NCI-H345 treated with DMSO at 0.1 percent for 48 hours (cell line): ENCODE data around the gene ADAD2.

Experiments
- DNase-seq: peaks from one replicate; lab custom pipeline; 2025; ENCODE audit not compliant: unreplicated experiment; lab: John Stamatoyannopoulos, UW

Gene ADAD2

DNA sequence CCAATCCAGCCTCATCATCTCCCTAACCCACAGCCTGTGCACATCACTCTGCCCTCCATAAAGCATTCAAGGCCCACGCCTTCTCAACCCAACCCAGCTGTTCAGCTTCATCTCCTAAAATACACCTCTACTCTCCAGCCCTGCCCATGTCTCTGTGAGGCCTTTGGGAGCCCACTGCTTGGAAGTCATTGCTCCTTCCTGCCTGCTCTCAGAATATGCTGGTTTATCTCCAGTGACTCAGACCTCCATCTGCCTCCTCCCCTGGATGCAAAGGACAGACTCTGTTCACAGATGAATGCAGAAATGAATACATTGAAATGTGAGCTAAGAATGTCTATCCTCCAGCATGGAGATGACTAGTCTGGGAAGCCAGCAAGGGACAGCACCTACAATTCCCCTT lies 29.9 kb downstream of the ADAD2 start:
- no peak for DNase-seq

DNA sequence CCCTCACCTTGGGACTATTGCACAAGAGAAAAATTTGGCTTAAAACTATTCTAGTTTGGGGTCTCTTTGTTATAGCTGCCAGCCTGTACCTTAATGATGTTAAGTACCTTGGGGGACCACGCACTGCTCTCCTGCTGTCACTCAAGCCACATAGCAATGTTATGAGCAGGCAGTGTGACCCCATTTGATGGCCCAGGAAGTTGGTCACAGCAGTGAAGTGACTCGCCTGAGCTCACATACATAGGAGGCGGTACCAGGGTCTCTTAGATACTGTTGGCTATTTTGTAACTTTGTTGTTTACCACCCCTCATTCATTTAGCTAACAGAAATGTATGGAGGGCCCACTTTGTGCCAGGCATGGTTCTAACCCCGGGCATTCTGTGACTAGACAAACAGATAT lies 32.5 kb downstream of the ADAD2 start:
- DNase-seq = no peak

DNA sequence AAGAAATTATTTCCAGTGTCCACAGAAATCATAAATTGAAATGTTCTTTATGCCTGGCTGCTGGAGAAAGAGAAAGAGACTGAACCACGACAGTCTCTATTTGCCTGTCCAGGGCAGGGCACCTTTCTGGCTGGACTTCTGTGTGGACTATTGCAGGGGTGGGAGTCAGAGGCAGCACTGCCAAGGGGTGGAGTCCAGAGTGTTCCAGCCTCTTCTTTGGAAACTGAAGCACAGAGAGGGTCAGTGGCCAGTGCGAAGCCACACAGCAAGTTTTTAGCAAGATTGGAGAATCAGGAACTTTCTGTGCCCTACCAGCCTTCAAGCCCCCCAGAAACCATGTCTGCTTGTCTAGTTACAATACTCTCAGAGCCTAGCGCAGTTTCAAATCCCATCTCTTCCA lies 33.6 kb downstream of the ADAD2 start:
- no peak for DNase-seq

DNA sequence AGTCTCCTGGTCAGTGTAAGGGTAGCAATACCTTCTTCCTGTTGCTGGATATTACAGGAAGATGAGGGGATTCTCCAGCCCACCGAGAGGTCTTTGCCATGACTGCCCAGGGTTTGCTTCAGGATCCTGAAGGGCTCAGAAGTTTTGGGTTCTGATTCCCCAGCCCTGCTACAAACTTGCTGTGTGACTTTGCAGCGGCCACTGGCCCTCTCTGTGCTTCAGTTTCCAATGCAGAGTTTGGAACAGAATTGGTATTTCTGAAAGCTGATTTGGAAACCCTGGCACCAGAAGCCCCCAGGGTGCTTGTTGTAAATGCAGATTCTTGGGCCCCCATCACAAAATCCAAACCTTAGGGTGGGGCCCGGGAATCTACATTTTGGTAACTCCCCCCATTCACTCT lies 34.2 kb downstream of the ADAD2 start:
- DNase-seq = no peak

DNA sequence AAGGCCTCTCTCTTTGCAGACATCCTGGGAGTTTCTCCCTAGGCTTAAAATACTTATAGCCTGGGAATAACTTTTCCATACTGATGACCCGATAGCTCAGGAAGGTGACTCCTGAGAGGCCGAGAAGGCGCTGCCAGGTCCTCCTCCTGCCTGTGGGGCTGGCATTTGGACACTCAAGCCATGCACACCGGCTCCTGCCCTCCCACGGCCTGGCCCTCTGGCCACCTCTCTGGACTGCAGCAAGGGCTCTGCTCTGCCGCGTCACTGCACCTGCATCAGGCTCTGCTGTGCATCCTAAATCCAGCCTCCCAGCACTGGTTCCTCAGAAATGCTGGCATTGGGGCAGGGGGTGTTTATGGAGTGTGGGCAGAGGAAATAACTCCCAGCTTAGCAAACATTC lies 34.6 kb downstream of the ADAD2 start:
- no peak for DNase-seq

DNA sequence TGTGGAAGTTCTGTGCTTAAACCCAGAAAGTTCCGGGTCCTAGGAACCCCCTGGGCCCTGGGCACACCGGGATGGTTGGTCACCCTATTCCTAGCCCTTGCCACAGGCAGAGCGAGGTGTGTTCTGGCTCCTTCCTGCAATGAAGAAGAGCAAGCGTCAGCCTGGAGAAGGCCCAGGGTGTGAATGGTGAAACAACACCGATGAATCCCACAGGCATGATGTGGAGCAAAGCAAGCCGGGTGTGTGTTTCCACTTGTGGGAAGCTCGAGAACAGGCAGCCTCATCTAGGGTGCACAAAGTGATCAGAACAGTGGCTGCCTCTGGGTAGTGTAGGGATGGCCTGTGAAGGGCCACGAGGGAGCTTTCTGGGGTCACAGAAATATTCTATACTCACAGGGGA lies 35.1 kb downstream of the ADAD2 start:
- DNase-seq = no peak

DNA sequence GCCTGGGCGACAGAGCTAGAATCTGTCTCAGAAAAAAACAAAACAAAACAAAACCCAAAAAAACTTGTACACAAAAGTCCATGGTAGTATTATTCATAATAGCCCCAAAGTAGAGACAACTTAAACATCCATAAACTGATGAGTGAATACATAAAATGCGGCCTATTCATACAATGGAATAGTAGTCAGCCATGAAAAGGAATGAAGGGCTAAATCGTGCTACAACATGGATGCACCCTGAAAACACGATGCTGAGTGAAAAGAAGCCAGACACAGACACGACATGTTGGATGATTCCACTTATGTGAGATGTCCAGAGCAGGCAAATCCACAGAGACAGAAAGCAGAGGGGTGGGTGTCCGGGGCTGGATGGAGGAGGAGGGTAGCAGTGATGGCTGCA lies 36.6 kb downstream of the ADAD2 start:
- no peak for DNase-seq

DNA sequence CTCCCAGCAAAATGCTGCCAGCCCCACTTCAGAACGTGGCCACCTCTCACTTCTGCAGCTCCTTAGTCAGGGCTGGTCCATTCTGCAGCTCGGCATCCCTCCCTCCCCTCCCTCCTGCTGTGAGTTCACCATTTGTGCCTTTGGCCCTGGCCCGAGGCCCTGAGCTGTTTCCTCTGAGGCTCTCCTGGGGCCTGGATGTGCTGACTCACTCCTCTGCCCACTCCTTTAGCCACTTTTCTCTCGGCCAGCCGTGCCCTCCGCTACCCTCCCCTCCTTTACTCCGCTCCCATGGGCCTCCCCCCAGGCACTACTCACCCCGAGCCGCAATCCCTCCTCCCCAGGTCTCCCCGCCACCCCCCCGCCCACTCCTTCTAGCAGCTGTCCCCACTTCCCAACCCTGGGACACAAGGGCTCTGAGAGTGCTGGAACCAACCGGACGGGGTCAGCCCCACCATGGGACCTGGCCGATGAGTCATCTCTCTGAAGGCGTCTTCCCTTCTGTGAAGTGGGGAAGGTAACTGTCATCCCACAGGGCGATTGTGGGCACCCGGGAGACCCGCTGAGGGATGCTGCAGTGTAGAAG lies 37.4 kb downstream of the ADAD2 start:
- no peak for DNase-seq

DNA sequence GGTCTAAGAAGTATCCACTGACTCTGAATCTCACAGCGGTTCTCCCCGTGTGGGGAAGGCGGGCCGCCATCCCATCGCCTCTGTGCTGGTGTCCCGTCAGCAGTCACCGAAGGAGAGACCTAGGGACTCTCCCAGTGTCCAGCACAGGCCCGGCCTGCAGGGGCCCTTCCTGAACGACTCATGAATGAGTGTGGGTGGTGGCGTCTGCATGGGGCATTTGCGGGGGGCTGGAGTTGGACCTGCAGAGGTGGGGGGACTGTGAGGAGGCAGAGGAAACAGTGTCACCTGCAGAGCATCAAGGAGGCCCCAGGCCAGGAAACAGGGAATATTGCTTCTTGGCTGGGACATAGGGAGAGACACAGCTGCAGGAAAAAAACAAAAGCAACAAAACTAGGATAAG lies 38.5 kb downstream of the ADAD2 start:
- no peak for DNase-seq

DNA sequence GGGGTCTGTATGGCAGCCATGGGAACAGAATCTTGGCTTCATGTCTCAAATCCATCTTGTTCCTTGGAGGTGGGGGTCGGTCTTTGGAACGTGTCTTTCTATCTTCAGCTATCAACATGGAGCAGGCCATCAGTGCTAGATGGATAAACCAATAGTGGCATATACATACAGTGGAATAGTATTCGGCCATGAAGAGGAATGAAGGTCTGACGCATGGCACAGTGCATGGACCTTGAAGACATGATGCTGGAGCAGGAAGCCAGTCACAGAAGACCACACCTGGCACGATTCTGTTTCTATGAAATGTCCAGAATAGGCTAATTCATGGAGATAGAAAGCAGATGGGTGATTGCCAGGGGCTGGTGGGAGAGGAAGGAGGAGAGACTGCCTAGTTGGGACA lies 41.1 kb downstream of the ADAD2 start:
- DNase-seq = no peak

DNA sequence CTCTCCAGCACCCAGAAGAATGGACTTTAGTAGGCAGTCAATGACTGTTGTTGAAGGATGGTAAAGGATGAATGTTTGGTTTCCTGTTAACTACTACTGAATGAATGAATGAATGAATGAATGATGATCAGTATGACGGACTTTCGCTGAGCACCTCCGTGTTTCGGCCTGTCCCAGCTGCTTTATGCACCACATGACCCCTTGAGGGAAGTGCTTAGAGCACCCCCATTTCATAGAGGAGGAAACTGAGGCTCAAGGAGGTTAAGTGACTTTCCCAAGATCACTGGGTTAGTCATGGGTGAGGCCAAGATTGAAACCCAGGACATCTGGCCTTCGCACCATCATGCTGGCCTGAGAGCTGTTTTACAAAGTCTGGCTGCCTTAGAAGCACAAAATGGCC lies 42.0 kb downstream of the ADAD2 start:
- no peak for DNase-seq

DNA sequence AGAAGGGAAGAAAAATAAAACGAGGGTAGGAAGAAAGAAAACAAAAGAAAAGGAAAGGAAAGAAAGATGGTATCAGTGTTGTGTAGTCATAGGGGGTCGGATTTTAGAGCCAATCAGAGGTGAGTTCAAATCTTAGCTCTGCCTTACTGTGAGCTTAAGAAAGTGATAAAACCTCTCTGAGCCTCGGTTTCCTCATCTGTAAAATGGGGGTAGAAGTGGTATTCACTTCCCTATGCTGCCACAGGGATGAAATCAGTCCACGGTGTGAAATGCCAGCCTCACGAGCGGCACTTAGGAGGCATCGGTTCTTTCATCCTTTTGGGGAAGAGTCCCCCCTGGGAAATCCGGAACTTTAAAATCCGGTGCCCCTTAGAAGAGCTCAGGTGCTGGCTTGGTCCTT lies 42.8 kb downstream of the ADAD2 start:
- DNase-seq = no peak

DNA sequence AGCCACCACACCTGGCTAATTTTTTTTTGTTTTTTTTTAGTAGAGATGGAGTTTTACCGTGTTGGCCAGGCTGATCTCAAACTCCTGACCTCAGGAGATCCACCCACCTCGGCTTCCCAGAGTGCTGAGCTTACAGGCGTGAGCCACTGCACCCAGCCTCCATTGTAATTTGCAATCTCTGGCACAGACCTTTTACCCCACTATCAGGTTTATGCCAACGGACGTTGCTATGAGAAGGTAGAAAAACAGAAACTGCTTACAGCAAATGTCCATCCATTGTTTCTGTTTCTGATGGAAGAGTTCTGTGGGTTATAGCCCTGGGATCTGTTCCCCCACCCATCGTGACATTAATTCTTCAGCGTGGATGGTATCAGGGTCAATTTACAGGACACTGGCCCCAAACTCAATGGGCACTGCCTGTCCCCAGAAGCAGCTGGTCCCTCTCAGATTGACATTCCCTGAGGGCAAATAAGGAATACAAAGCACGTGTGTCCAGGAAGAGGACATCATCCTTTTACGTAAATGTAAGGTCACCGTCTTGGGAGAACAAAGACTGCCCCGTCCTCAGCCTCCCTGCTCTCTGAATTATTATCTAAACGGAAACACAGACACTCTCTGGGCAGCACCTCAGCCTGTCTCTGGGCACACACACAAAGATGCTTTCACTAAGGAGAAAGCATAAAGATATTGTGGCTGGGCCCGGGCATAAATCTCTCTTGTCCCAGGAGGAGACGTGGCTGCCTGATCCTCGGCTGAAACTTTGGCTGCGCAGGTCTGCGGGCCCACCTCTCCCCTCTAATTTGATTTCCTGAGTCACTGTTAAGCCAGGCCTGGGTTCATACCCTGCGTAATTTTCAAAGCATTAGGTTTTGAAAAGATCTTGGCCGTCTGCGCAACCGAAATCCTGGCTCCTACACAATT lies 43.6 kb downstream of the ADAD2 start:
- DNase-seq = no peak

DNA sequence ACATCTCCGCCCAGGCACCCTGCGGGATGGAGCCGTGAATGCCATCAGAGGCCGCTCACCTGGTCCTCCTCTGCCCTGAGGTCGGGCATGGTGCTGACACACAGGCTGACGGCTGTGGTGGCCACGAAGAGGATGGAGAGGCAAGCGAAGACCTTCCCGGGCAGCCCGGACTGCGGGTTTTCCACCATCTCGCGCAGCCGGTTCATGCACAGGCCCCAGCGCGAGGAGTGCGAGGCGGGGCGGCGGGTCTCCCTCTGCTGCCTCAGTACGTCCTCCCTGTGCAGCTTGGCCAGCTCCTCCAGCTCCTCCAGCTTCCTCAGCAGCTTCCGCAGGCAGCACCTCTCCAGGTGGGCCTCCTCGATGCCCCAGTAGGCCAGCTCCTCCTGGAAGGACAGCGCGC lies 45.7 kb downstream of the ADAD2 start:
- DNase-seq = no peak

DNA sequence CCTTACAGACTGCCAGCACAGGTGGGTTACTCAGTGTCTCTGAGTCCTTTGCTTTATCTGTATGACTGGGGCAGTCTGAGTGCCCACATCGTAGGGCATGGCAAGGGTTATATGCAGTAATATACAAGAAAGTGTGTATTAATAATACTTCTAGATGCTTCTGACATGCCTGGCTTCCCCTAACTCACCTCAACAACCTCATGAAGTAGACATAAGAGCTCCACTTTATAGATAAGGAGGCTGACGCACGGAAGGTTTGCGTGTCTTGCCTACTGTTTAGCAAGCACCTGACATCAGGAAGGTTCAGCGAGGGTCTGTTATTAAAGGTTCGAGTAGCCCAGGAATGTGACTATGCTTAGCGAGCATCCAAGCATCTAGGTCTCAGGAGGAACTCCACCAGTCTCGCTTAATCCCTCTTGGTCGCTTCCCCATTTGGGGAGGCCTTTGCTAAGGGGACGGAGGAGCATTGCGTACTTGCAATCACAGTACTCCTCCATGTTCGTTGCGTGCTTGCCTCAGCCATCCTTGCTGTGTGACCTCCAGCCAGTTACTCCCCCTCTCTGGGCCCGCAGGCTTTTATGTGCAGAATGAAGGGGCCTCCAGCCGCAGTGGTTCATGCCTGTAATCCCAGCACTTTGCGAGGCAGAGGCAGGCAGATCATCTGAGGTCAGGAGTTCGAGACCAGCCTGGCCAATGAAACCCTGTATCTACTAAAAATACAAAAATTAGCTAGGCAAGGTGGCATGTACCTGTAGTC lies 47.2 kb downstream of the ADAD2 start:
- no peak for DNase-seq

DNA sequence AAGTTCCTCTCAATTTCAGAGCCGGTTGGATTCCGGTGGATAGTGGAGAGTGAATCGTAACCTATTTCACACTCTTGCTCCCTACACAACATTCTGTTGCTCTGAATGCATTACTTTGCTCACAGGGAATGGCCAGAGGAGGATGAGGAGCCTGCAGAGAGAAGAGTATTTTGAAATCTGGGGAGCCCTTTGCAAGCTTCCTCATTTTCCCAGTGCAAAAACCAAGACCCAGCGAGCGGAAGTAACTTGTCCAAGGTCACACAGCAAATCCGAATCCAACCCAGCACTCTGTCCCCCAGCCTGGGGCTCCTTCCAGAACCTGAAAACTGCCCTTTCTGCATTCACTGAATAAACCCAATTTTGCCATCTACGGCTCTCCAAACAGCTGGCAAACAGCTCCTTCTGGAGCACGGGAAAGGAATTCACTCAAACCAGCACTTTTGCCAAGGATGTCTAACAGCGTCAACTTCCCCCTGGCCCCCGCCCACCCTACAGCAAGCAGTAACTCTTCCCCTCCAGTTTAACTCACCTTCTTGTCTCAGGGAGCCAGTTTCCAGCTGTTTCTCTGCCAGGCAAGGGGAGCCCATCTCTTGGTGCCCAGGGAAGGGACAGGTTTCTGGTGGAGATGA lies 48.3 kb downstream of the ADAD2 start:
- DNase-seq = no peak

DNA sequence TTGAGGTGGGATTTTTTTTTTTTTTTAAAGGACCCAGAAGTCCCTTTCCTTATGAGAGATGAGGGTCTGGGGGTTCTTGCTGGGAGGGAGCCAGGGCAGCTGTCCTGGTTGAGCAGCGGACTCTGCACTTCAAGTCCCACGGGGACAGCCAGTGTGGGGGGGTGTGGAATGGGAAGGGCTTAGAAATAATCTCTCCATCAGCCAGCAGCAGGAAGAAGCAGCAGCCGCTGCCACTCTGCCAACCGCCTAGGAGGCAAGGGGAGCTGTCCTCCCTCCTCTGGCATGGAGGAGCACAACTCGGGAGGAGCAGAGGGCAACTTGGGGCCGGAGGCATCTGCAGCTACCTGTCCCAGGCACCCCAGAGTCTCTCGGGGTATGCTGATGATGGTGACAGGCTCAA lies 49.0 kb downstream of the ADAD2 start, which contains the start of gene KCNG4:
KCNG4 (minus strand) TSS at position 104 of the 400 bp plus-strand sequence. CDS start 2,527 bp downstream, outside the sequence.
- DNase-seq = no peak

DNA sequence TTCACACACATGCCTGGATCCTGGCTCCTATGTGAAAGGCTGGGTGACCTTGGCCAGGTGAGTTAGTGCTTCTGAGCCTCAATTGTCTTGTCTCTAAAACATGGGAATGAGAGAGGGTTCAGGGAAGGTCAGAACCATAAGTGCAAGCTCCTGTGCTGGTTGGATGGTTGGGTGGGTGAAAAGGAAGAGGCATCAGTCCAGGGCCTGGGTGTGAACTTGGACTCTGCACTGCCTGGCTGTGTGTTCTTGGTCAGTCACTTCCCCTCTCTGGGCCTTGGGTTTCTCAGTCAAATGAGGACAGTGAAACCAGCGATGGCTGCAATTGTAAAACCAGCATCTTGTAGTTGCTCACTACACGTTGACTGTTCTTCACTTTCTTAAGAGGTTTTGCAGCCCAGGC lies 49.5 kb downstream of the ADAD2 start:
- no peak for DNase-seq

DNA sequence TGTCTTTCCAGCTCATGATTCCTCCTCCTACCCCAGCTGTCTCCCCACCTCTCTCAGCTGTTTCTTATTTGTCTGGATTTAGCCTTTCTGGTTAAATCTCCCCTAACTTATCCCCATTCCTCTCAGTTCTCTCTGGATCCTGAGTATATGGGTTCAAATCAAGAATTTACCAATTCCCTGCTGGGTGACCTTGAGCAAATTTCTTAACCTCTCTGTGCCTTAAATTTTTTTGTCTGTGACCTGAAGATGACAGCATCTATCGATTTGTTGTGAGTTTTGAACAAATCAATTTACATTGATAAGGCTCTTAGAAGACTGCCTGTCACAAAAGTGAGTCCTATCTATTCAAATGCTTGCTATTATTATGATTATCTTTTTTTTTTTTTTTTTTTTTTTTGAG lies 50.8 kb downstream of the ADAD2 start:
- no peak for DNase-seq

DNA sequence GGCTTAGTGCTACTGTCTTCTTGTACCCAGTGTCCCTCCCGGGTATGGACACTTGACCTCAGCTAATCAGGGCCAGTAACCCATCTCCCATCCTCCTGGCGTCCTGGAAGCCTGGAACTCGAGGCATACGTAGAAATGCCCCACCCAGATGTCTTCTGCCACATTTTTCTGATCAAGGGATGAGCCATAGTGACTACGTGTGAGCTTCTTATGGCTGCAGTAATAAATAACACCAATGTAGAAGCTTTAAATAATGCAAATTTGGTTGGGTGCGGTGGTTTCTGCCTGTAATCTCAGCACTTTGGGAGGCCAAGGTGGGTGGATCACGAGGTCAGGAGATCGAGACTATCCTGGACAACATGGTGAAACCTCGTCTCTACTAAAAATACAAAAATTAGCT lies 51.9 kb downstream of the ADAD2 start:
- DNase-seq = no peak

DNA sequence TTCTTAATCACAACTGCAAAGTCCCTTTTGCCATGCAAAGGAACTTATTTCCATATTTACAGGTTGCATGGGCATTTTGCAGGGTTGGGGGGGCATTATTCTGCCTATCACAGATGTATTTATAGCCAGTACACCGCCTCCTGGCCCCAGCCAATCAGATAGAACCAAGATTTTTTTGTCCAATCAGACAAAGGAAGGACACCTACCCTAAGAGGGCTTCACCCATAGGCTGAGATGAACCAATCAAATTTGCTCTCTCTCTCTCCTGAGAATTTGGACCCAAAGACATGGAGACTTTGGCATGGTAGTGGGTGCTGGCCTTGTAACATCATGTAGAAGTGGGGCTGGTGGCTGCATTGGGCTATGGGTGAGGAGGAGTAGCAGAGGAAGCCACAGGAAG lies 52.8 kb downstream of the ADAD2 start:
- DNase-seq = no peak
